HFF-Myc (cell line): Measurements from ENCODE around the gene CAPS.

Source experiments
- DNase-seq: peaks from one replicate; pipeline ENCODE4 v3.0.0-alpha.2; 2011; ENCODE audit warnings: low read depth; ENCODE audit errors: extremely low read depth
- H3K4me3 ChIP-seq: replicated peaks from 2 replicates; pipeline ENCODE4 v1.5.1; 2011; ENCODE audit warnings: low read depth, mild to moderate bottlenecking, control low read depth, low read length
- TF ChIP-seq, protein P1 (sequence below): IDR thresholded peaks from 2 replicates; pipeline ENCODE4 v1.5.1; 2012; ENCODE audit warnings: mild to moderate bottlenecking, low read depth, low read length, control low read depth; ENCODE audit errors: missing control alignments

Gene CAPS

DNA sequence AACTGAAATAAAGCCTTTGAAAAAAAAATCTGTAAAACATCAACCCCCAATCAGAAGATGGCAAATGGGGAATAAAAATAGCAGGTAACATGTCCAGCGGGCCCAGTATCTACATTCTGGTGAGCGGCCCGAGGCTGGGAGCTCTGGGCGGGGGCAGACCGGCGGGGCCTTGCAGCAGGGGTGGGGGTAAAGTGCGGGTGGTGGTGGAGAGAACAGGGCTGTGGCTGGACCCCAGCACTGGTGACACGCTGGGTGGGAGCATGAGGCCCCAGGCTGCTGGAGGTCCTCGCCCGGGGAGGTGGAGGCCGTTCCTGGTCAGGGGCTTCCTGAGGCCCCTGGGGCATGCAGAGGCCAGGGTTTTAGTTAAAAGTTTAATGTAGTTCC is 1.7 kb downstream of the CAPS start:
- H3K4me3 ChIP-seq = no peak overlapping the region
- no peak for DNase-seq
- TF ChIP-seq, protein P1, sequence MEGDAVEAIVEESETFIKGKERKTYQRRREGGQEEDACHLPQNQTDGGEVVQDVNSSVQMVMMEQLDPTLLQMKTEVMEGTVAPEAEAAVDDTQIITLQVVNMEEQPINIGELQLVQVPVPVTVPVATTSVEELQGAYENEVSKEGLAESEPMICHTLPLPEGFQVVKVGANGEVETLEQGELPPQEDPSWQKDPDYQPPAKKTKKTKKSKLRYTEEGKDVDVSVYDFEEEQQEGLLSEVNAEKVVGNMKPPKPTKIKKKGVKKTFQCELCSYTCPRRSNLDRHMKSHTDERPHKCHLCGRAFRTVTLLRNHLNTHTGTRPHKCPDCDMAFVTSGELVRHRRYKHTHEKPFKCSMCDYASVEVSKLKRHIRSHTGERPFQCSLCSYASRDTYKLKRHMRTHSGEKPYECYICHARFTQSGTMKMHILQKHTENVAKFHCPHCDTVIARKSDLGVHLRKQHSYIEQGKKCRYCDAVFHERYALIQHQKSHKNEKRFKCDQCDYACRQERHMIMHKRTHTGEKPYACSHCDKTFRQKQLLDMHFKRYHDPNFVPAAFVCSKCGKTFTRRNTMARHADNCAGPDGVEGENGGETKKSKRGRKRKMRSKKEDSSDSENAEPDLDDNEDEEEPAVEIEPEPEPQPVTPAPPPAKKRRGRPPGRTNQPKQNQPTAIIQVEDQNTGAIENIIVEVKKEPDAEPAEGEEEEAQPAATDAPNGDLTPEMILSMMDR = no peak

DNA sequence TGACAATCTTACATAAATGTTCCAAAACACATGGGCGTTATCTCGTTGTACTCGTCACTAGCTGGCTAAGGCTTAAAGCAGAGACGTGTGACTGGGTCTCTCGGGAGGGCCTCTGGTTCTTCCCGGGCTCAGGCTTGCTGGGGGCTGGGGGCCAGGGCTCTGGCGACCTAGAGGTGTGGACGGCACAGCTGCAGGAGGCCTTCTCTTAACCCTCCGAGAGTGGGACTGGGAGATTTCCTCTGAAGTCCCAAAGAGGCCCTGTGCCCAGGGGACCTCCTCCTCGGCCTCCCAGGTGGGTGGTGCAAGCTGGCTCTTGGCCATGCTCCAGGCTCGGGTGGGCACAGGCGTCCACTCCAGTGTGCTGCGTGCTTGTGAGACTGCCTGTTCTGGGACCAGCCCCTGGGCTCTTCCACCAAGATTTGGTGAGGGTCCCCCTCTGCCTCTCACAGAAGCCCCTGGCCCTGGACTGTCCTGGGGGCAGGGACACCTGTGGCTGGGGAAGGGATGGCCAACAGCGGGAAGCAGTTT is 2.2 kb downstream of the CAPS start:
- no peak overlapping the region for H3K4me3 ChIP-seq
- TF ChIP-seq, protein P1 = no peak
- no peak for DNase-seq

DNA sequence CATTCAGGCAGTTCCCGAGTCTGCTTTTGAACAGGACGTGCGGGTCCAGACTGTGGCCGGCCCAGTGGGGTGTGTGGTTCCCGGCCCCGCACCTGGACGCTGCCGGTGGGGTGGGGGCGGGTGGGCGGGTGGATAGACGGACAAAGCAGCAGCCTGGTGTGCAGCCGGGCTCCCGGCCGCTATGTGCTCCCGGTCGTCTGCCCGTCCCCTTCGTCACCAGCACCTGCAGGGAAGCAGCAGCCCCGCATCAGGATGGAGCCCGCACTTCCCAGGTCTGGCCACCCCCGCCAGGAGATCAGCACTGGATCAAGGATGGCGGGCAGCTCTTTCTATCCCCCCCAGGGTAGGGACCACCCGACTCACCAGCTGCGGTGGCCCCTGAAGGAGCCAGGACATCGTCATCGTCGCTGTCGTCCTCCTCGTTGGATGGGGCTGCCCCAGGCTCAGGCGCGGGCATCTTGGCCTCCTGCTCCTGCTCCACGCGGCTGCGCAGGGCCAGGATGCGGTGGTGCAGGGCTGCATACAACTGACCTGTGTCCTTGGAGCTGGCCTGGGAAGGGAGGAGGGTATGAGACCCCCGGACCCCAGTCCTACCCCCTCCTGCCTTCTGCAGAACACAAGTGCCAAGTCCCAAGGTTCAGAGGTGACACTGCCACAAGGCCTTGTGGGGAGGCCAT is 3.5 kb downstream of the CAPS start:
- no peak overlapping the region for H3K4me3 ChIP-seq
- DNase-seq = no peak
- TF ChIP-seq, protein P1 = no peak

DNA sequence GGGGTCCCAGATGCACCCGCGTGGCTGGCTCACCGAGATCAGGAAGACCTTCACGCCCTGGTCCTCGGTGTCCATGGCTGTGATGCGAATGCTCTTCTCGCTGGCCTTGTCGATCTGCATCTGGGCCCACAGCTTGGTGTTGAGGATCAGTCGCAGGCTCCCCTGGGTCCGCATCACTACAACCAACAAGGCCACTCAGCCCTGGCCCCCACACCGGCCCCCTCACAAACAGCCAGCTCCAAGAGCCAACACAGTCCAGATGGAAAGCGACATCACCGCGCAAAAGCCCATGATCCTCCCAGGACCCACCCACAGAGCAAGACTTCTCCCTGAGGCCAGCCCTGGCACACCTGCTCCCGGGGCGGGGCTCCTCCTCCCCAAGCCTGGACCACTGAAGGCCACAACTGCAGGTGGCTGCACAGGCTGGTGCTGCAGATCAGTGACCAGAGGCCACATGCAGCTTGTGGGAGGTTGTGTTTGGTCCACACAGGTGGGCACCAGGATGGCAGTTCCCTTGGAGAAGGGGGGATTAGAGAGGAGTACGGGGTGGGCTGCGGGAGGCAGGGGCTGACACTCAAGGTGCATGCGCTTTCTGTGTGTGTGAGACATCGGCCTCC is 4.5 kb downstream of the CAPS start:
- no peak for DNase-seq
- no peak overlapping the region for H3K4me3 ChIP-seq
- TF ChIP-seq, protein P1 = no peak

DNA sequence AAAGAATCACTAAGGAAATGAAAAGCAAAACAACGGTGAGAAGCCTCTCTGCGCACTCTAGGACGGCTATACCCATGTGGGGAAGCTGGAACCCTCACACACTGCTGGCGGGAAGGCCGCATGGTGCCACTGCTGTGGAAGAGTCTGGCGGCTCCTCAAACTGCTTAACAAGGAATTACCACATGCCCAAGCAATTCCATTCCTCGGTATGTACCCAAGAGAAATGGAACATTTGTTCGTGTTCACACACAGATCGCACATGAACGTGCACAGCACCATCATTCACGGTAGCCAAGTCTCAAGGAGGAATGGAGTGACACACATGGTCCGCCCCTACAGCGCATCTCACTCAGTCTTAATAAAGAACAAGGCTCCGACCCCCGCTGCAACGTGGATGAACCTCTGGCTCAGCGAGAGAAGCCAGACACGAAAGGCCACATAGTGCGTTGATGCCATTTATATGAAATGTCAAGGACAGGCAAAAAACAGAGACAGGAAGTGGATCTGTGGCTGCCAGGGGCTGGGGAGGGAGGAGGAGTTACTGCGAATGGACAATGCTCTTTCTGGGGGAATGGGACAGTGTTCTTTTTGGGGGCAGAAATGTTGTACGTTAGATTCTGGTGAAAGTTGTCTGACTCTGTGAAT is 7.6 kb downstream of the CAPS start:
- no peak for DNase-seq
- TF ChIP-seq, protein P1 = no peak
- H3K4me3 ChIP-seq = no peak overlapping the region

DNA sequence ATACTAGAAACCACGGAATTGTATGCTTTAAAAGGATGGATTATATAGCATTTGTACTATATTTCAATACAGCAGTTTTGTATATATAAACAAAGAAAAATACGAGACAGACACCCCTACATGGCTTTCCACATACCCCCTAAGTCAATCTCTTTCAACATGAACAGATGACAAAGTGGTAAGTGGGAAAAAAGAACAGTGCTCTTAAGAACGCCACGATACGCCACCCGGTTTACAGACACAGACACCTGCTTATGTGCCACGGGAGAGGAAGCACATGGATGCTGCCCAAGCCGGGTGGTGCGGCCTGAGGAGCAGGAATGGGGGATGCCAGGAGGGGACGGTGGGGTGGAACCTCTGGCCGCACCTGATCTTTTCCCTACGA is 8.1 kb downstream of the CAPS start:
- no peak overlapping the region for H3K4me3 ChIP-seq
- no peak for DNase-seq
- TF ChIP-seq, protein P1 = no peak
